OCI-LY7 (cell line): ENCODE results near the gene MSLN. TPM values are rescaled to one million over a fixed set of nuclear protein-coding genes. Genes with fewer than 3 reads are reported as not detected.
"Not testable (repeated sequence)": the region's sequence is repeated elsewhere in the genome, so short reads cannot be mapped to it uniquely, and the experiment has no call there.

Experiments used
- BruUV-seq: library from RNA; stranded (reverse); fragments of 400-500 nt; replicated peaks from 2 replicates; lab custom pipeline; 2021; lab: Mats Ljungman, UMichigan
- CTCF ChIA-PET: fragments of 300-600 bp; sonication (Branson Sonifier 250); formaldehyde crosslinking; loops from one replicate; lab custom pipeline; 2022; ENCODE audit warnings: antibody characterized with exemption; ENCODE audit not compliant: unreplicated experiment; lab: Charles Lee
- POLR2A ChIA-PET: fragments of 300-600 bp; sonication (Branson Sonifier 250); formaldehyde crosslinking; loops from one replicate; lab custom pipeline; 2022; ENCODE audit warnings: antibody characterized with exemption; lab: Charles Lee
- DNase-seq: peaks from one replicate; pipeline ENCODE4 v3.0.0-alpha.2; 2015; ENCODE audit warnings: low spot score
- H2AFZ ChIP-seq: fragments of 200-600 bp; sonication (generic), shearing (Covaris generic); 2 replicates; pipeline ENCODE4 v1.6.1; 2014; ENCODE audit warnings: mild to moderate bottlenecking, antibody characterized with exemption, low read length, moderate library complexity
- H3K27ac ChIP-seq: fragments of 200-600 bp; sonication (generic); 2 replicates; pipeline ENCODE4 v1.5.1; 2014; ENCODE audit warnings: mixed run types, low read depth, mild to moderate bottlenecking, moderate library complexity, low read length, inconsistent platforms; ENCODE audit not compliant: poor library complexity, severe bottlenecking
- H3K36me3 ChIP-seq: fragments of 200-600 bp; sonication (generic); 2 replicates; pipeline ENCODE4 v1.6.1; 2014; ENCODE audit warnings: mild to moderate bottlenecking, antibody characterized with exemption, low read length, moderate library complexity, mixed read lengths; ENCODE audit not compliant: insufficient read depth
- H3K4me1 ChIP-seq: fragments of 200-600 bp; sonication (generic); 2 replicates; pipeline ENCODE4 v1.5.1; 2014; ENCODE audit warnings: mild to moderate bottlenecking, low read length; ENCODE audit not compliant: insufficient read depth, poor library complexity, severe bottlenecking
- H3K4me2 ChIP-seq: fragments of 200-600 bp; sonication (generic); 2 replicates; pipeline ENCODE4 v1.6.1; 2014; ENCODE audit warnings: mild to moderate bottlenecking, low read length
- H3K4me3 ChIP-seq: fragments of 200-600 bp; sonication (generic); 2 replicates; pipeline ENCODE4 v1.5.1; 2014; ENCODE audit warnings: mild to moderate bottlenecking, low read depth, low read length; ENCODE audit not compliant: poor library complexity, severe bottlenecking
- H3K79me2 ChIP-seq: fragments of 200-600 bp; sonication (generic); 2 replicates; pipeline ENCODE4 v1.6.1; 2016; ENCODE audit warnings: low read depth, mild to moderate bottlenecking, low read length, moderate library complexity, mixed read lengths; ENCODE audit not compliant: insufficient read depth
- H3K9me2 ChIP-seq: fragments of 200-600 bp; sonication (generic); 2 replicates; pipeline ENCODE4 v1.6.1; 2016; ENCODE audit warnings: mild to moderate bottlenecking, low read length, mixed read lengths; ENCODE audit not compliant: insufficient read depth
- H3K9me3 ChIP-seq: fragments of 200-600 bp; sonication (generic); 2 replicates; pipeline ENCODE4 v1.6.1; 2014; ENCODE audit warnings: mild to moderate bottlenecking, mixed run types, low read length, mixed read lengths
- H4K20me1 ChIP-seq: fragments of 200-600 bp; sonication (generic); 2 replicates; pipeline ENCODE4 v1.6.1; 2014; ENCODE audit warnings: mild to moderate bottlenecking, antibody characterized with exemption, low read length, moderate library complexity, mixed read lengths; ENCODE audit not compliant: insufficient read depth
- CTCF ChIP-seq: fragments of 200-600 bp; sonication (generic); conservative IDR thresholded peaks from 2 replicates; pipeline ENCODE4 v1.5.1; 2014; ENCODE audit warnings: mild to moderate bottlenecking, antibody characterized with exemption, low read length, moderate library complexity, mixed read lengths
- EZH2phosphoT487 ChIP-seq: fragments of 200-600 bp; sonication (generic); IDR thresholded peaks from 2 replicates; pipeline ENCODE4 v1.6.1; 2018; ENCODE audit warnings: low read depth, borderline replicate concordance, mild to moderate bottlenecking, mixed run types, antibody characterized with exemption, low read length, moderate library complexity, mixed read lengths
- intact Hi-C: fragments of 100-400 bp; cut with micrococcal nuclease; formaldehyde crosslinking; loops from one replicate; pipeline ENCODE4 v1.10.0; 2022; ENCODE audit not compliant: unreplicated experiment
- total RNA-seq, 2 experiments: library from RNA; depleted of rRNA in 1 of 2; stranded (reverse); fragments of >200 nt in 1 of 2; shearing (Covaris generic) in 1 of 2; gene quantifications; 2 replicates each; pipeline ENCODE4 v1.2.3, GENCODE V29; 2014 to 2022

Gene MSLN
- total RNA-seq, 2 experiments from 2014 or later = 0.13 to 0.44 TPM

GRCh38 chr16:751152-752006 is 9.2 kb upstream of the MSLN start:
- Histone ChIP-seq H3K9me2 (no peaks in the 10 kb centered on the region), H2AFZ (no peak overlapping the region)
- CTCF ChIA-PET = no interaction called here

GRCh38 chr16:752007-752312 is 8.6 kb upstream of the MSLN start:
- H3K36me3 ChIP-seq = no peaks in the 10 kb centered on the region
- no peaks in the 10 kb centered on the region for H3K9me3 ChIP-seq
- TF ChIP-seq CTCF (no peak), EZH2phosphoT487 (no peak)
- intact Hi-C loops = no loop called here
- no peak overlapping the region for H3K4me2 ChIP-seq
- ChIA-PET CTCF (no interaction called here), POLR2A (no interaction called here)
- H3K4me1 ChIP-seq = no peaks in the 10 kb centered on the region
- no peaks in the 10 kb centered on the region for H3K79me2 ChIP-seq
- no peak overlapping the region for H3K4me3 ChIP-seq
- no TSS peak for BruUV-seq
- H3K27ac ChIP-seq = no peak overlapping the region
- DNase-seq = no peak
- no peaks in the 10 kb centered on the region for H4K20me1 ChIP-seq
- no peak overlapping the region for H2AFZ ChIP-seq
- no peaks in the 10 kb centered on the region for H3K9me2 ChIP-seq

More at GRCh38 chr16:751152-752006, 9.2 kb upstream of the MSLN start:
- intact Hi-C loops = no loop called here
- no peak overlapping the region for H3K4me2 ChIP-seq
- no peaks in the 10 kb centered on the region for H3K36me3 ChIP-seq
- DNase-seq = no peak
- BruUV-seq = no TSS peak
- no peaks in the 10 kb centered on the region for H3K79me2 ChIP-seq
- H3K27ac ChIP-seq = no peak overlapping the region
- TF ChIP-seq EZH2phosphoT487 (no peak), CTCF (no peak)
- no peaks in the 10 kb centered on the region for H3K9me3 ChIP-seq
- no peak overlapping the region for H3K4me3 ChIP-seq
- POLR2A ChIA-PET = no interaction called here
- no peaks in the 10 kb centered on the region for H3K4me1 ChIP-seq
- H4K20me1 ChIP-seq = no peaks in the 10 kb centered on the region

- H3K4me2 ChIP-seq, CTCF ChIA-PET, DNase-seq, intact Hi-C loops, H3K9me3 ChIP-seq, H2AFZ ChIP-seq, H3K27ac ChIP-seq, H3K4me1 ChIP-seq, H3K79me2 ChIP-seq, H3K4me3 ChIP-seq, BruUV-seq, H3K36me3 ChIP-seq, H4K20me1 ChIP-seq, POLR2A ChIA-PET, H3K9me2 ChIP-seq: not testable (repeated sequence)
Observed at GRCh38 chr16:754121-754607, 6.4 kb upstream of the MSLN start.
